T-cell (primary cell): ENCODE data around the gene LARGE1. TPM values are rescaled to one million over a fixed set of nuclear protein-coding genes. Genes with fewer than 3 reads are reported as not detected.

Source experiments
- ATAC-seq, 4 experiments: fragments of 200-7000 bp in 3 of 4; fragments of 150-1000 bp in 1 of 4; cut with Tn5 transposase; replicated peaks in 1 of 4; 1 replicate in 3 of 4; 2 replicates in 1 of 4; pipeline ENCODE4 v1.10.0; 2021; ENCODE audit warnings: moderate library complexity in 3 of 4, mild to moderate bottlenecking in 2 of 4, moderate number of reproducible peaks in 1 of 4
- CTCF ChIA-PET, 2 donors: fragments of 300-600 bp; sonication (Branson Sonifier 250); formaldehyde crosslinking; loops; one replicate each; lab custom pipeline; 2022; ENCODE audit warnings: antibody characterized with exemption in 2 of 2; lab: Charles Lee
- POLR2A ChIA-PET, 2 donors: fragments of 300-600 bp; sonication (Branson Sonifier 250); formaldehyde crosslinking; loops; one replicate each; lab custom pipeline; 2022; ENCODE audit warnings: antibody characterized with exemption in 2 of 2; lab: Charles Lee
- DNase-seq, 35 experiments: peaks; one replicate each; pipeline versions ENCODE4 v3.0.0 to v3.0.0-alpha.2; 2013 to 2023
- H3K27ac ChIP-seq: one replicate; pipeline ENCODE4 v1.5.1; 2013; ENCODE audit warnings: low read length
- H3K27me3 ChIP-seq, 2 experiments: replicated peaks in 1 of 2; 1 replicate in 1 of 2; 2 replicates in 1 of 2; pipeline versions ENCODE4 v1.6.1 to v1.7.0; 2013; ENCODE audit warnings: low read length in 1 of 2, mixed read lengths in 1 of 2; ENCODE audit not compliant: control insufficient read depth in 2 of 2, insufficient read depth in 2 of 2; ENCODE audit errors: extremely low read depth in 1 of 2
- H3K36me3 ChIP-seq, 2 donors: 1 replicate in 1 of 2; 2 replicates in 1 of 2; pipeline versions ENCODE4 v1.6.1 to v1.7.0; 2013; ENCODE audit warnings: low read length in 1 of 2; ENCODE audit not compliant: control insufficient read depth in 2 of 2, insufficient read depth in 1 of 2; ENCODE audit errors: extremely low read depth in 1 of 2
- H3K4me1 ChIP-seq, 2 experiments: 1 replicate in 1 of 2; 2 replicates in 1 of 2; pipeline versions ENCODE4 v1.6.1 to v1.7.0; 2013; ENCODE audit warnings: low read length in 2 of 2, mixed read lengths in 1 of 2; ENCODE audit not compliant: insufficient read depth in 2 of 2, control insufficient read depth in 1 of 2; ENCODE audit errors: extremely low read depth in 1 of 2
- H3K4me3 ChIP-seq, 2 donors: 1 replicate in 1 of 2; 2 replicates in 1 of 2; pipeline versions ENCODE4 v1.5.1 to v1.7.0; 2013; ENCODE audit warnings: mild to moderate bottlenecking in 2 of 2, low read length in 1 of 2, moderate library complexity in 1 of 2; ENCODE audit not compliant: control insufficient read depth in 1 of 2; ENCODE audit errors: extremely low read depth in 1 of 2
- H3K9me3 ChIP-seq: 2 replicates; pipeline ENCODE4 v1.7.0; 2013
- H3K27ac Mint-ChIP-seq, 2 donors: one replicate each; pipeline ENCODE4 v1.8.0; 2020 to 2021; ENCODE audit warnings: mild to moderate bottlenecking in 2 of 2, mixed read lengths in 2 of 2
- H3K27me3 Mint-ChIP-seq, 2 donors: one replicate each; pipeline ENCODE4 v1.8.0; 2021 to 2022; ENCODE audit warnings: mixed read lengths in 2 of 2
- H3K36me3 Mint-ChIP-seq: one replicate; pipeline ENCODE4 v1.8.0; 2021; ENCODE audit warnings: mixed read lengths
- H3K4me1 Mint-ChIP-seq, 3 donors: one replicate each; pipeline ENCODE4 v1.8.0; 2020 to 2022; ENCODE audit warnings: mixed read lengths in 3 of 3, mild to moderate bottlenecking in 1 of 3
- H3K4me3 Mint-ChIP-seq, 3 donors: one replicate each; pipeline ENCODE4 v1.8.0; 2020 to 2022; ENCODE audit warnings: mild to moderate bottlenecking in 3 of 3, mixed read lengths in 3 of 3, moderate library complexity in 3 of 3
- H3K9me3 Mint-ChIP-seq, 3 donors: one replicate each; pipeline ENCODE4 v1.8.0; 2020 to 2022; ENCODE audit warnings: mixed read lengths in 3 of 3
- WGBS: methylation state at CpG from one replicate; pipeline ENCODE4 v1.1.5; 2013; ENCODE audit warnings: missing lambda C conversion rate; ENCODE audit not compliant: insufficient coverage; 5-methylcytosine and 5-hydroxymethylcytosine counted together
- total RNA-seq, 35 experiments: library from RNA in 6 of 35; stranded (reverse) in 6 of 35; fragments of 120-200 nt in 1 of 35; gene quantifications; one replicate each; pipeline versions ENCODE4 v1.2.1 to v1.2.4 and lab custom pipeline; 2013 to 2026

Gene LARGE1
- total RNA-seq, 5 donors from 2014 or later (not counting 1 experiment from before 2014, with no cell fraction given) = 0.53 to 6.1 (median 3.0) TPM

DNA sequence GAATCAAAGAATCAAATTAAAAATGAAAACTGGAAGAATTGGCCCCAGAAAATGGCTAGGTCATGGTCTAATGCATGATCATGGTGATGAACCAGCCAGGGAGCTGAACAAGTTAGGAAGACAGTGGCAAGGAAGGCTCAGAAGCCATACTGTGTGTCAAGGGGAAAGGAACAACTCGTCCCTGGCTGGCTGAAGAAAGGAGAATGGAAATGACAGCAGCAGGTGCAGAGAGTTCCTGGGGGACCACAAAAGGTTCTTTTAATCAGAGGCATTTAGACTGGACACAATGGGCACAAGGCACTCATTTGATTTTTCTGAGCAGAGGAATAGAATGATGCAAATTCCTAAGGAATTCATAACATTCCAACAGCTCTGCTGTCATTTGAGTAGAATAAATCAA lies 209.9 kb downstream of the LARGE1 start:
- H3K9me3 Mint-ChIP-seq = peaks cover 13 to 35% (median 21%) of the 10 kb centered on the region in 3 donors
- peaks cover 0 to 2% of the 10 kb centered on the region in 2 experiments for H3K27me3 ChIP-seq
- no CpG with 5 or more reads among the region's 1 CpG for WGBS
- H3K4me1 Mint-ChIP-seq = no peaks in the 10 kb centered on the region
- no peak for ATAC-seq
- H3K36me3 Mint-ChIP-seq = no peaks in the 10 kb centered on the region
- no peaks in the 10 kb centered on the region for H3K4me1 ChIP-seq
- ChIA-PET POLR2A (no interaction called here), CTCF (no interaction called here)
- H3K4me3 Mint-ChIP-seq = no peak overlapping the region
- H3K27me3 Mint-ChIP-seq = no peaks in the 10 kb centered on the region
- no peaks in the 10 kb centered on the region for H3K36me3 ChIP-seq
- no peak overlapping the region for H3K4me3 ChIP-seq
- no peak overlapping the region for H3K27ac Mint-ChIP-seq
- DNase-seq = no peak
- H3K9me3 ChIP-seq = no peaks in the 10 kb centered on the region
- no peak overlapping the region for H3K27ac ChIP-seq

DNA sequence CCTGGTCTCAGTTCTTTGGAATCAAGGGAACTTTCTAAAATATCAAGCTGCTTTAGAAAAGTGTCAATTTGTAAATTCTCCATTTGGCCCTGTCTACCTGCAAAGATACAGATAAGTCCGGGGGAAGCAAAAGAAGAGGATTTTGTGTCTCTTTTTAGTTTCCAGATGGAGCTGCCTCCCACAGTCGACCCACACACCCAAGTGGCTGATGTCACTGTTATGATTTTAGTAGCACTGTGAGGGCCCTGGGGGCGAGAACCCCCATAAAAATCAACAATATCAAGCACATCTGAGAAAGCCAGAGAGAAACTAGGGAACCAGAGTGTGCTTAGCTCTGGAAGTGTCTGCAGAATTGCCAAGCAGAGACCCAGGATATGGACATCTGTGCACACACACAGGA lies 212.7 kb downstream of the LARGE1 start:
- Mint-ChIP-seq H3K27me3 (no peaks in the 10 kb centered on the region), H3K4me1 (no peaks in the 10 kb centered on the region), H3K27ac (no peak overlapping the region), H3K36me3 (no peaks in the 10 kb centered on the region), H3K9me3 (peaks cover 9 to 22% (median 19%) of the 10 kb centered on the region in 3 donors), H3K4me3 (no peak overlapping the region)
- no peak overlapping the region for H3K4me3 ChIP-seq
- DNase-seq (no peak), ATAC-seq (no peak)
- no peaks in the 10 kb centered on the region for H3K9me3 ChIP-seq
- H3K36me3 ChIP-seq = no peaks in the 10 kb centered on the region
- ChIA-PET CTCF (no interaction called here), POLR2A (no interaction called here)
- no peaks in the 10 kb centered on the region for H3K4me1 ChIP-seq
- H3K27ac ChIP-seq = no peak overlapping the region
- WGBS = no CpG with 5 or more reads among the region's 3 CpGs
- H3K27me3 ChIP-seq = peaks cover 0 to 2% of the 10 kb centered on the region in 2 experiments

DNA sequence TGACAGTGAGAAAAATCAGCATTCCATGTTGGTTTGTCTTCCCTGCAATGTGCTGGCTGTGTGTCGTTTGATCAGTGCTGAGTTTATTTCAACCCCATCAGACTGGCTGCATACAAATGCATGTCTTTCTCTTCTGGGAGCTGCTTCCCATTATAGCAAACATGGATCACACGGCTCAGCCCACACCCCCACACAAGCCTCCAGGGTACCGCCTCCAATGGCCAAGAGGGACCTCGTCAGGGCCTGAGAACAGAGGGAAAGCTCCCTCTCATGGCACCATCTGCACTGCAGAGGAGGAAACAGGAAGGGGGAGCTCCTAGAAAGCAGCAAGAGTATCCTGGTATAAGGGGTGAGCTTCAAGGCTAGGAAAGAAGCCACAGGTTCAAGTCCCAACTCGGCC lies 214.2 kb downstream of the LARGE1 start:
- WGBS = no CpG with 5 or more reads among the region's 5 CpGs
- no peak overlapping the region for H3K4me3 ChIP-seq
- Mint-ChIP-seq H3K27me3 (no peaks in the 10 kb centered on the region), H3K4me1 (no peaks in the 10 kb centered on the region), H3K36me3 (no peaks in the 10 kb centered on the region), H3K9me3 (peaks cover 7 to 23% (median 23%) of the 10 kb centered on the region in 3 donors), H3K4me3 (no peak overlapping the region), H3K27ac (no peak overlapping the region)
- ATAC-seq (no peak), DNase-seq (no peak)
- no peaks in the 10 kb centered on the region for H3K4me1 ChIP-seq
- no peaks in the 10 kb centered on the region for H3K36me3 ChIP-seq
- peaks cover 0 to 2% of the 10 kb centered on the region in 2 experiments for H3K27me3 ChIP-seq
- POLR2A ChIA-PET = no interaction called here
- CTCF ChIA-PET = no interaction called here
- no peak overlapping the region for H3K27ac ChIP-seq
- no peaks in the 10 kb centered on the region for H3K9me3 ChIP-seq

DNA sequence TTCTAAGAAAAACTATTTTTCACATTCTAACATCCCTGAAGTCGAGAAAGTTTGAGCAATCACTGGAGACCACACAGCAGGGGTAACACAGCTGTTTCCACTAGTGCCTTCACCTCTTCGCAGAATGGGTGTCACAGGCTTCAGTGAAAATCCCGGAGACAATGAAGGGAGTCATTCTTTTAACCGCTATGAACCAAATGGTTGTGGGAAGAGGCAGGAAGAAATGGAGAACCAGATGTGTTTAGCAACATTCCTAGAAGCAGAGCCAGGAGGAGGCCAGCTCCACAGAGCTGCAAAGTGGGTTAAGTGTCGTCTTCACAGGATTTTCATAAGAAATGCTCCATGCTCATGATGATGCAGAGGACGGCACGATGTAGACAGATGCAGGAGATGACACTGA lies 221.1 kb downstream of the LARGE1 start:
- ATAC-seq = no peak
- ChIA-PET CTCF (no interaction called here), POLR2A (no interaction called here)
- Mint-ChIP-seq H3K4me1 (no peaks in the 10 kb centered on the region), H3K4me3 (no peak overlapping the region), H3K9me3 (peaks cover 7 to 22% (median 15%) of the 10 kb centered on the region in 3 donors), H3K27ac (no peak overlapping the region), H3K36me3 (no peaks in the 10 kb centered on the region), H3K27me3 (no peaks in the 10 kb centered on the region)
- 73% methylated on average over 6 of the region's 7 CpGs for WGBS
- Histone ChIP-seq H3K4me3 (no peak overlapping the region), H3K27ac (no peak overlapping the region), H3K9me3 (no peaks in the 10 kb centered on the region), H3K4me1 (no peaks in the 10 kb centered on the region), H3K36me3 (no peaks in the 10 kb centered on the region), H3K27me3 (no peaks in the 10 kb centered on the region)
- DNase-seq = no peak

DNA sequence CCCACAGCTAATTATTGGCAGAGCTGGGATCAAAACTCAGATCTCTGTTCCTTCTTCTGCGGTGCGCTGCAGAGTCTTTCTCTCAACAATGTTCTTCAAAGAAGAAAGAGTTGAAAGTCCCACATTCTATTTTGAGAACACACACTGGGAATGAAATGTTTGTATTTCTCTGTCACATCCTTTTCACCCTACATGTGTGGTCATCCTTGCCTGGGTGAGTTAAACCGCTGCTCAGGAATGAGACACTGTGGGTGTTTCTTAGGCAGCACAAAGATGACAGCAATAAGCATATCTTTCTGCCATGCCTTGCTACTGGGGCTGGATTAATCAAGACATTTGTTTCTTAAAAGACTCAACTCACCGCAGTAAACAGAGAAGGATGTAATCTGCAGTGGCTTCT lies 222.6 kb downstream of the LARGE1 start:
- ATAC-seq = no peak
- ChIA-PET CTCF (no interaction called here), POLR2A (interaction anchor here in 1 of 2 donors (0.6 kb wide), 1 partner anchor 565 kb away, joined by 3 read pairs; no protein-coding TSS in a partner anchor)
- H3K27ac Mint-ChIP-seq = no peak overlapping the region
- H3K4me1 Mint-ChIP-seq = no peaks in the 10 kb centered on the region
- WGBS = 80% methylated on average over 1 of the region's 4 CpGs
- H3K36me3 Mint-ChIP-seq = no peaks in the 10 kb centered on the region
- Histone ChIP-seq H3K27me3 (no peaks in the 10 kb centered on the region), H3K27ac (no peak overlapping the region), H3K36me3 (no peaks in the 10 kb centered on the region), H3K4me3 (no peak overlapping the region), H3K4me1 (no peaks in the 10 kb centered on the region), H3K9me3 (no peaks in the 10 kb centered on the region)
- peaks cover 3 to 26% (median 15%) of the 10 kb centered on the region in 3 donors for H3K9me3 Mint-ChIP-seq
- no peaks in the 10 kb centered on the region for H3K27me3 Mint-ChIP-seq
- H3K4me3 Mint-ChIP-seq = no peak overlapping the region
- no peak for DNase-seq

DNA sequence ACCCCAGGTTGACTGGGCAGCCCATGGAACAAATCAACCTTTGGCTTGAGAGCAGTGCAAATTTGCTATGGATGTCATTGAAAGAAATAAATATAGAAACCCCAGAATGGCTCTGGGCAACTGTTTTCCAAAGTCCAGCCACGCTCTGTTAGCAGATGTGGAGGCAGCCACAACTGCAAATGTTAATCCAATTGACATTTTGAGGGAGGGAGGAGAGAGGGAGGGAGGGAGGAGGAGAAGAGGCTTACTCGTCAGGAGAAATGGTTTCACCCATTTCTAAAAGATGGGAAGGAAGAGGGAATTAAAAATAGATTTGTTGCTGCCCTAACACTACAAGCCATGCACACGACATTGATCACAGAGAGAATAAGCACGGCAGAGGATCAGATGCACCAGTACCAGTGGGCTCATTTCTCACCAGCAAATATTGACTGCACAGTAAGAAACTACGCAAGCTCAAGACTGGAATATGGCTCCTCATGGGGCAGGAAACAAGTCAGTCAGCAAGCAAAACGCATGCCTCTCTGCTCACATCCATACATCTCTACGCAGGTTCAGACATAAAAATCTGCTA lies 229.1 kb downstream of the LARGE1 start:
- H3K4me1 ChIP-seq = no peaks in the 10 kb centered on the region
- POLR2A ChIA-PET = no interaction called here
- no peaks in the 10 kb centered on the region for H3K27me3 ChIP-seq
- no peak for ATAC-seq
- Mint-ChIP-seq H3K9me3 (peaks cover 3 to 21% (median 17%) of the 10 kb centered on the region in 3 donors), H3K4me1 (no peaks in the 10 kb centered on the region), H3K4me3 (no peak overlapping the region), H3K27me3 (no peaks in the 10 kb centered on the region), H3K27ac (no peak overlapping the region), H3K36me3 (no peaks in the 10 kb centered on the region)
- CTCF ChIA-PET = no interaction called here
- DNase-seq = no peak
- H3K9me3 ChIP-seq = no peaks in the 10 kb centered on the region
- no peak overlapping the region for H3K27ac ChIP-seq
- WGBS = 70% methylated on average over 6 of the region's 7 CpGs
- no peak overlapping the region for H3K4me3 ChIP-seq
- no peaks in the 10 kb centered on the region for H3K36me3 ChIP-seq

DNA sequence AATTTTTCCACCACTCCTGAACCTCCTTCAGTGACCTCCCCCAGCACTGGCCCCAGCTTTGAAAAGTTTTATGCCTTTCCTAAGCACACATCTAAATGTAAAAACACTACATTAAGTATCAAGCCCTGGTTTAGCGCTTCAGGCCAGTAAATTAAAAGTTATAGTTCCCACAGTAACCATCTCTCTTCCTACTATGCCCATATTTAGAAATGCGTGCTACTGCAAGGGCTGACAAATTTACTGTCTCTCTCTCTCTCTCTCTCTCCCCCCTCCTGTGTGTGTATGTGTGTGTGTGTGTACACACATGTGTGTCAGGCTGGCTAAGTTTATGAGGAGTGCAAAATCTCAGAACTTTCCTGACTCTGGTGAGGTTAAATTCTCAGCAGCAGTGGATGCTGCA lies 231.4 kb downstream of the LARGE1 start:
- H3K27ac ChIP-seq = no peak overlapping the region
- POLR2A ChIA-PET = no interaction called here
- ATAC-seq (no peak), DNase-seq (no peak)
- H3K4me3 ChIP-seq = no peak overlapping the region
- Mint-ChIP-seq H3K36me3 (no peaks in the 10 kb centered on the region), H3K4me1 (no peaks in the 10 kb centered on the region), H3K9me3 (peaks cover 3 to 17% (median 16%) of the 10 kb centered on the region in 3 donors), H3K27me3 (no peaks in the 10 kb centered on the region), H3K4me3 (no peak overlapping the region), H3K27ac (no peak overlapping the region)
- H3K9me3 ChIP-seq = no peaks in the 10 kb centered on the region
- H3K27me3 ChIP-seq = no peaks in the 10 kb centered on the region
- no peaks in the 10 kb centered on the region for H3K36me3 ChIP-seq
- H3K4me1 ChIP-seq = no peaks in the 10 kb centered on the region
- WGBS = 67% methylated on average over 1 of the region's 2 CpGs
- CTCF ChIA-PET = no interaction called here
